Activated CD4-positive, alpha-beta T cell treated with anti-CD3 and anti-CD28 coated beads, Interleukin-2, amount 10 ng/mL, durations not matched to agents 24 days and 14 days (primary cell): ENCODE results near the gene NGF. TPM values are rescaled to one million over a fixed set of nuclear protein-coding genes. Genes with fewer than 3 reads are reported as not detected.

ENCODE experiments used
- DNase-seq: peaks from one replicate; pipeline ENCODE4 v3.0.0; 2022
- H3K27ac Mint-ChIP-seq: one replicate; pipeline ENCODE4 v1.8.0; 2022; ENCODE audit warnings: mild to moderate bottlenecking, mixed read lengths
- H3K27me3 Mint-ChIP-seq: one replicate; pipeline ENCODE4 v1.8.0; 2022; ENCODE audit warnings: mixed read lengths
- H3K36me3 Mint-ChIP-seq: one replicate; pipeline ENCODE4 v1.8.0; 2022; ENCODE audit warnings: low read depth, mild to moderate bottlenecking, mixed read lengths
- H3K4me1 Mint-ChIP-seq: one replicate; pipeline ENCODE4 v1.8.0; 2021; ENCODE audit warnings: mixed read lengths
- H3K4me3 Mint-ChIP-seq: one replicate; pipeline ENCODE4 v1.8.0; 2022; ENCODE audit warnings: mild to moderate bottlenecking, moderate library complexity, mixed read lengths
- H3K9me3 Mint-ChIP-seq: one replicate; pipeline ENCODE4 v1.8.0; 2021; ENCODE audit warnings: mixed read lengths
- intact Hi-C: fragments of 100-400 bp; cut with micrococcal nuclease; formaldehyde crosslinking; loops from one replicate; pipeline ENCODE4 v1.15.1; 2023
- total RNA-seq: library from RNA; stranded (reverse); gene quantifications from 2 replicates; pipeline ENCODE4 v1.2.3, GENCODE V29; 2022

NGF gene
- total RNA-seq, 1 donor from 2014 or later, result not detected

GRCh38 chr1:115293006-115293405 is 45.0 kb downstream of the NGF start:
- intact Hi-C loops, result no loop called here
- H3K4me3 Mint-ChIP-seq, result no peak overlapping the region
- peaks cover 4% of the 10 kb centered on the region for H3K27me3 Mint-ChIP-seq

GRCh38 chr1:115291741-115292140 is 46.3 kb downstream of the NGF start:
- no peak overlapping the region for H3K4me3 Mint-ChIP-seq
- intact Hi-C loops, result no loop called here
- H3K9me3 Mint-ChIP-seq, result no peaks in the 10 kb centered on the region
- no peak for DNase-seq
- no peaks in the 10 kb centered on the region for H3K4me1 Mint-ChIP-seq
- peaks cover 4% of the 10 kb centered on the region for H3K27me3 Mint-ChIP-seq
- no peaks in the 10 kb centered on the region for H3K36me3 Mint-ChIP-seq
- no peak overlapping the region for H3K27ac Mint-ChIP-seq

More at GRCh38 chr1:115293006-115293405, 45.0 kb downstream of the NGF start:
- DNase-seq, result no peak
- Mint-ChIP-seq H3K27ac (no peak overlapping the region), H3K4me1 (no peaks in the 10 kb centered on the region), H3K36me3 (no peaks in the 10 kb centered on the region), H3K9me3 (no peaks in the 10 kb centered on the region)

- no peaks in the 10 kb centered on the region for H3K36me3 Mint-ChIP-seq
- no peak for DNase-seq
- H3K9me3 Mint-ChIP-seq, result no peaks in the 10 kb centered on the region
- H3K4me3 Mint-ChIP-seq, result no peak overlapping the region
- H3K27me3 Mint-ChIP-seq, result peaks cover 1% of the 10 kb centered on the region
- no peaks in the 10 kb centered on the region for H3K4me1 Mint-ChIP-seq
- H3K27ac Mint-ChIP-seq, result no peak overlapping the region
- intact Hi-C loops, result no loop called here
Observed at GRCh38 chr1:115289940-115290339, 48.1 kb downstream of the NGF start.

GRCh38 chr1:115288591-115289198 is 49.4 kb downstream of the NGF start:
- H3K27me3 Mint-ChIP-seq, result peaks cover 1% of the 10 kb centered on the region
- H3K9me3 Mint-ChIP-seq, result no peaks in the 10 kb centered on the region
- H3K36me3 Mint-ChIP-seq, result no peaks in the 10 kb centered on the region
- DNase-seq, result no peak
- intact Hi-C loops, result no loop called here
- H3K4me3 Mint-ChIP-seq, result no peak overlapping the region
- no peaks in the 10 kb centered on the region for H3K4me1 Mint-ChIP-seq
- no peak overlapping the region for H3K27ac Mint-ChIP-seq

- no peaks in the 10 kb centered on the region for H3K4me1 Mint-ChIP-seq
- H3K4me3 Mint-ChIP-seq, result no peak overlapping the region
- no peak for DNase-seq
- peaks cover 1% of the 10 kb centered on the region for H3K27me3 Mint-ChIP-seq
- no peaks in the 10 kb centered on the region for H3K36me3 Mint-ChIP-seq
- H3K9me3 Mint-ChIP-seq, result no peaks in the 10 kb centered on the region
- intact Hi-C loops, result no loop called here
- H3K27ac Mint-ChIP-seq, result no peak overlapping the region
Observed at GRCh38 chr1:115286431-115287205, 51.4 kb downstream of the NGF start.

GRCh38 chr1:115284209-115284608 is 53.8 kb downstream of the NGF start:
- Mint-ChIP-seq H3K4me3 (no peak overlapping the region), H3K36me3 (no peaks in the 10 kb centered on the region), H3K4me1 (no peaks in the 10 kb centered on the region), H3K27ac (no peak overlapping the region), H3K9me3 (no peaks in the 10 kb centered on the region), H3K27me3 (no peaks in the 10 kb centered on the region)
- intact Hi-C loops, result no loop called here
- no peak for DNase-seq

GRCh38 chr1:115283681-115284146 is 54.3 kb downstream of the NGF start:
- Mint-ChIP-seq H3K4me3 (no peak overlapping the region), H3K36me3 (no peaks in the 10 kb centered on the region), H3K27me3 (no peaks in the 10 kb centered on the region), H3K9me3 (no peaks in the 10 kb centered on the region), H3K27ac (no peak overlapping the region), H3K4me1 (no peaks in the 10 kb centered on the region)
- intact Hi-C loops, result no loop called here
- no peak for DNase-seq

- Mint-ChIP-seq H3K27ac (no peak overlapping the region), H3K36me3 (no peaks in the 10 kb centered on the region), H3K9me3 (no peaks in the 10 kb centered on the region), H3K4me1 (no peaks in the 10 kb centered on the region), H3K27me3 (no peaks in the 10 kb centered on the region), H3K4me3 (no peak overlapping the region)
- DNase-seq, result no peak
- intact Hi-C loops, result no loop called here
Observed at GRCh38 chr1:115283249-115283648, 54.8 kb downstream of the NGF start.

GRCh38 chr1:115282807-115283208 is 55.2 kb downstream of the NGF start:
- no peak for DNase-seq
- Mint-ChIP-seq H3K36me3 (no peaks in the 10 kb centered on the region), H3K27ac (no peak overlapping the region), H3K4me3 (no peak overlapping the region), H3K27me3 (no peaks in the 10 kb centered on the region), H3K9me3 (no peaks in the 10 kb centered on the region), H3K4me1 (no peaks in the 10 kb centered on the region)
- intact Hi-C loops, result no loop called here

GRCh38 chr1:115281143-115281542 is 56.9 kb downstream of the NGF start:
- Mint-ChIP-seq H3K4me3 (no peak overlapping the region), H3K27me3 (no peaks in the 10 kb centered on the region), H3K36me3 (no peaks in the 10 kb centered on the region), H3K27ac (no peak overlapping the region), H3K4me1 (no peaks in the 10 kb centered on the region), H3K9me3 (no peaks in the 10 kb centered on the region)
- intact Hi-C loops, result no loop called here
- DNase-seq, result no peak

GRCh38 chr1:115280064-115280463 is 58.0 kb downstream of the NGF start:
- no peaks in the 10 kb centered on the region for H3K9me3 Mint-ChIP-seq
- intact Hi-C loops, result no loop called here

GRCh38 chr1:115278211-115278610 is 59.8 kb downstream of the NGF start:
- Mint-ChIP-seq H3K4me1 (no peaks in the 10 kb centered on the region), H3K27ac (no peak overlapping the region), H3K36me3 (no peaks in the 10 kb centered on the region), H3K9me3 (no peaks in the 10 kb centered on the region), H3K27me3 (no peaks in the 10 kb centered on the region), H3K4me3 (no peak overlapping the region)
- intact Hi-C loops, result no loop called here
- no peak for DNase-seq

More at GRCh38 chr1:115280064-115280463, 58.0 kb downstream of the NGF start:
- no peak overlapping the region for H3K27ac Mint-ChIP-seq
- H3K27me3 Mint-ChIP-seq, result no peaks in the 10 kb centered on the region
- DNase-seq, result no peak
- H3K4me3 Mint-ChIP-seq, result no peak overlapping the region
- H3K4me1 Mint-ChIP-seq, result no peaks in the 10 kb centered on the region
- H3K36me3 Mint-ChIP-seq, result no peaks in the 10 kb centered on the region

- DNase-seq, result no peak
- Mint-ChIP-seq H3K4me1 (no peaks in the 10 kb centered on the region), H3K36me3 (no peaks in the 10 kb centered on the region), H3K27me3 (no peaks in the 10 kb centered on the region), H3K27ac (no peak overlapping the region), H3K9me3 (no peaks in the 10 kb centered on the region), H3K4me3 (no peak overlapping the region)
- intact Hi-C loops, result no loop called here
Observed at GRCh38 chr1:115277276-115277675, 60.8 kb downstream of the NGF start.

GRCh38 chr1:115275216-115275615 is 62.8 kb downstream of the NGF start:
- Mint-ChIP-seq H3K27me3 (no peaks in the 10 kb centered on the region), H3K4me1 (no peaks in the 10 kb centered on the region), H3K36me3 (no peaks in the 10 kb centered on the region), H3K9me3 (no peaks in the 10 kb centered on the region), H3K4me3 (no peak overlapping the region), H3K27ac (no peak overlapping the region)
- intact Hi-C loops, result no loop called here
- DNase-seq, result no peak
